A673 (cell line): ENCODE measurements around the gene ULBP1. TPM values are rescaled to one million over a fixed set of nuclear protein-coding genes. Genes with fewer than 3 reads are reported as not detected.

Experiments used
- BruUV-seq: library from RNA; stranded (reverse); fragments of 400-500 nt; replicated peaks from 2 replicates; lab custom pipeline; 2021; lab: Mats Ljungman, UMichigan
- CTCF ChIA-PET: fragments of 300-600 bp; sonication (Branson Sonifier 250); formaldehyde crosslinking; loops from one replicate; lab custom pipeline; 2022; ENCODE audit warnings: antibody characterized with exemption; lab: Charles Lee
- POLR2A ChIA-PET: fragments of 300-600 bp; sonication (Branson Sonifier 250); formaldehyde crosslinking; loops from one replicate; lab custom pipeline; 2022; ENCODE audit warnings: antibody characterized with exemption; ENCODE audit not compliant: low non-redundant PET; lab: Charles Lee
- DNase-seq: peaks from one replicate; pipeline ENCODE4 v3.0.0-alpha.2; 2015; ENCODE audit warnings: low spot score
- H3K27ac ChIP-seq: fragments of 200-600 bp; sonication (generic); 2 replicates; pipeline ENCODE4 v1.5.1; 2016; ENCODE audit warnings: mixed run types, low read depth, mild to moderate bottlenecking, mixed read lengths, antibody characterized with exemption, low read length; ENCODE audit not compliant: poor library complexity, severe bottlenecking
- H3K27me3 ChIP-seq: fragments of 200-600 bp; sonication (generic); replicated peaks from 2 replicates; pipeline ENCODE4 v1.6.1; 2017; ENCODE audit warnings: mixed run types, low read depth, mild to moderate bottlenecking, mixed read lengths, antibody characterized with exemption, low read length; ENCODE audit not compliant: insufficient read depth, poor library complexity
- H3K36me3 ChIP-seq: fragments of 200-600 bp; sonication (generic); 2 replicates; pipeline ENCODE4 v1.6.1; 2016; ENCODE audit warnings: mixed run types, mild to moderate bottlenecking, mixed read lengths, antibody characterized with exemption, low read length; ENCODE audit not compliant: insufficient read depth, poor library complexity, severe bottlenecking
- H3K4me1 ChIP-seq: fragments of 200-600 bp; sonication (generic); 2 replicates; pipeline ENCODE4 v1.6.1; 2017; ENCODE audit warnings: mixed run types, mild to moderate bottlenecking, mixed read lengths, antibody characterized with exemption, low read length; ENCODE audit not compliant: insufficient read depth, poor library complexity, severe bottlenecking
- H3K4me3 ChIP-seq: fragments of 200-600 bp; sonication (generic); 2 replicates; pipeline ENCODE4 v1.5.1; 2016; ENCODE audit warnings: low read depth, mixed run types, mild to moderate bottlenecking, mixed read lengths, low read length; ENCODE audit not compliant: poor library complexity, severe bottlenecking
- H3K9me3 ChIP-seq: fragments of 200-600 bp; sonication (generic); 2 replicates; pipeline ENCODE4 v1.6.1; 2016; ENCODE audit warnings: mixed run types, low read depth, mild to moderate bottlenecking, mixed read lengths, antibody characterized with exemption, low read length; ENCODE audit not compliant: poor library complexity, severe bottlenecking
- EZH2 ChIP-seq: fragments of 200-600 bp; sonication (generic); IDR thresholded peaks from 2 replicates; pipeline ENCODE4 v1.6.1; 2017; ENCODE audit warnings: borderline replicate concordance, low read depth, mild to moderate bottlenecking, mixed read lengths, antibody characterized with exemption, low read length; ENCODE audit not compliant: poor library complexity, severe bottlenecking
- intact Hi-C: fragments of 100-400 bp; cut with micrococcal nuclease; formaldehyde crosslinking; loops from one replicate; pipeline ENCODE4 v1.10.0; 2022; ENCODE audit not compliant: unreplicated experiment
- total RNA-seq: library from RNA; stranded (reverse); gene quantifications from 2 replicates; pipeline ENCODE4 v1.2.3, GENCODE V29; 2021
- TF ChIP-seq, protein P1 (sequence below): fragments of 300-800, 200-600 bp; sonication (generic); conservative IDR thresholded peaks from 2 replicates; pipeline ENCODE4 v1.5.1; 2017; ENCODE audit warnings: low read depth, mild to moderate bottlenecking, antibody characterized with exemption, low read length, moderate library complexity, mixed read lengths

ULBP1 gene
- total RNA-seq, 1 experiment from 2014 or later = 5.2 TPM

DNA sequence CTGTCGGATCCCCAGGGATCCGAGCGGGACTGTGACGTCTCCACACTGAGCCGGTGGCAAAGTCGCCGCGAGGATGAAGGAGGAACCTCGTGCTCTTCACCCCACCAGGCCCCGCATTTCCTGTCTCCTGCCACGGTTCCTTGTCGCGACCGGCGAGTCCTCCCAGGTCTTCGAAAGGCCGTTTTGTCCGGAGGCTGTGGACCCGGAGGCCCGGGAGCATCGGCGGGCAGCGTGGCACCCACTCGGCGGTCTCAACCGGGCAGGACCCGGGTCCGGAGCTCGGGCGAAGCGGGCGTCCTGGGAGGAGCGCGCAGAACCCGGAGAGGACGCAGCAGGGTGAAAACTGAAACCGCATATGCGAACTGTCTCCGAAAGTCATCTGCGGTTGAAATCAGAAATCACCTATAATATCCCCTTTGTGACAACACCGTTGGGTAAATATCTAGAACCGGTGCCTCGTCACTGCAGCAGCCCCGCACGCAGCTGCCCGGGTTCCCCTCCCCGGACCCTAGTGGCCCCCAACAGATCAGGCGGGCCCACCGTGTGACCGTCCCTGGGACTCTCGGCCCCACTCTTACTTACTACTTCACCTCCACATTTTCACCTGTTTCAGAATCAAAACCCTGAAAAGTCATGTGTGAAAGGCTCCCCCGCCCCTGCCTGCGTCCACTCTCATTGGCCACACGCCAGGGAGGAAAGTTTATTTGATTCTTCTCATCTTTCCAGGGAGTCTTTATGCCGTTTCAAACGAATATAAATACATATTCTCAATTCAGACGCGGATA, 25.0 kb upstream of the ULBP1 start:
- intact Hi-C loops = loop anchor here (10.0 kb wide), 2 partner anchors 396 to 456 kb away; no protein-coding TSS in a partner anchor
- Histone ChIP-seq H3K9me3 (no peaks in the 10 kb centered on the region), H3K4me1 (no peaks in the 10 kb centered on the region), H3K27ac (no peak overlapping the region), H3K36me3 (no peaks in the 10 kb centered on the region), H3K4me3 (peak overlapping the region; percentile 42), H3K27me3 (peaks cover 23% of the 10 kb centered on the region)
- no TSS peak for BruUV-seq
- TF ChIP-seq, protein P1, sequence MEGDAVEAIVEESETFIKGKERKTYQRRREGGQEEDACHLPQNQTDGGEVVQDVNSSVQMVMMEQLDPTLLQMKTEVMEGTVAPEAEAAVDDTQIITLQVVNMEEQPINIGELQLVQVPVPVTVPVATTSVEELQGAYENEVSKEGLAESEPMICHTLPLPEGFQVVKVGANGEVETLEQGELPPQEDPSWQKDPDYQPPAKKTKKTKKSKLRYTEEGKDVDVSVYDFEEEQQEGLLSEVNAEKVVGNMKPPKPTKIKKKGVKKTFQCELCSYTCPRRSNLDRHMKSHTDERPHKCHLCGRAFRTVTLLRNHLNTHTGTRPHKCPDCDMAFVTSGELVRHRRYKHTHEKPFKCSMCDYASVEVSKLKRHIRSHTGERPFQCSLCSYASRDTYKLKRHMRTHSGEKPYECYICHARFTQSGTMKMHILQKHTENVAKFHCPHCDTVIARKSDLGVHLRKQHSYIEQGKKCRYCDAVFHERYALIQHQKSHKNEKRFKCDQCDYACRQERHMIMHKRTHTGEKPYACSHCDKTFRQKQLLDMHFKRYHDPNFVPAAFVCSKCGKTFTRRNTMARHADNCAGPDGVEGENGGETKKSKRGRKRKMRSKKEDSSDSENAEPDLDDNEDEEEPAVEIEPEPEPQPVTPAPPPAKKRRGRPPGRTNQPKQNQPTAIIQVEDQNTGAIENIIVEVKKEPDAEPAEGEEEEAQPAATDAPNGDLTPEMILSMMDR = no peak
- TF ChIP-seq EZH2 = no peak
- DNase-seq = no peak
- ChIA-PET POLR2A (no interaction called here), CTCF (no interaction called here)

DNA sequence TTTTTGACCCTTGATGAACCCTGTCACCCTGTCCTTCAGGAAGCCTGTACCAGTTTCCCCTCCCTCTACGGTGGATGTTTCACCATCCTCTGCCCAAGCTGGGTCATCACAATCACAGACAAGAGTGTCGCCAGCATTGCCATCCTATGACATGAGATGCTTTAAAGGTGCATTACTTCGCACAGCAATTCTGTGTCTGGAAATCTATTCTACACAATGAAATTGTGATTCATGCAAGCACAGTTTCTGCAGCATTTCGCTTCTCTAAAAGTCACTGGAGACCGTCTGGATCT, 24.4 kb upstream of the ULBP1 start:
- ChIA-PET POLR2A (no interaction called here), CTCF (no interaction called here)
- H3K36me3 ChIP-seq = no peaks in the 10 kb centered on the region
- peaks cover 23% of the 10 kb centered on the region for H3K27me3 ChIP-seq
- no peak overlapping the region for H3K27ac ChIP-seq
- no peak overlapping the region for H3K4me3 ChIP-seq
- intact Hi-C loops = loop anchor here (10.0 kb wide), 2 partner anchors 395 to 455 kb away; no protein-coding TSS in a partner anchor
- no peak for DNase-seq
- no peaks in the 10 kb centered on the region for H3K9me3 ChIP-seq
- TF ChIP-seq, protein P1 = no peak
- TF ChIP-seq EZH2 = no peak
- BruUV-seq = no TSS peak
- H3K4me1 ChIP-seq = no peaks in the 10 kb centered on the region

DNA sequence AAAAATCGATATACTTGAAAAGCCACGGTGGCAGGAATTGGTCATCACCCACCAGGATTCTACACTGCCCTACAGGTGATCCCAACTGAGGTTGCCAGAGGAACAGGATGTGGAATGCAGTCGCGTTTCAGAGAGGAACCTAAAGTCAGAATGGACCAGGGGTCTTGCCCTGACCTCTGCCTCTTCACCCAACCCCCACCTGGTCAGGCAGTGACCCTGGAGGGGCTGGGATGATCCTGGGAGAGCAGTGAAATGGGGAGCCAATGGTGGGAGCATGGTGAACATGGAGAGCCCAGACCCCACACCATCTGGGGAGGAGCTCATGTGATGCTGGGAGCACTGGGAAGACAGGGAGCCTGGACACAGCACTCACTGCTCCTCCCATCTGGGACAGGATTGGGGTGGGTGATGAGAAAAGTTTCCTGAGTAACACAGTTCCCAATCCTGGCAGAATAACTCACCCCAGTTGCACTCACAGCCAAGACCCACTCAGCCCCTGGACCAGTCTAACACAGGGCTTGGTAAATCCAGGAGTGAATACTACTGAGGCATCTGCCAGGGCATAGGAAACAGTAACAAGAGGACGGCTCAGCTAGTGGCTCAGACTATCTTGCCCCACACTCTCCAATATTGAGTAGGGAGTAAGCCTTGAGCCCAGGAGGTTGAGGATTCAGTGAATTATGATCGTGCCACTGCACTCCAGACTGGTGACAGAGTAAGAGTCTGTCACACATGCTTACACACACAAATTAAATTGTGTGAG, 23.7 kb upstream of the ULBP1 start:
- ChIA-PET POLR2A (no interaction called here), CTCF (no interaction called here)
- Histone ChIP-seq H3K36me3 (no peaks in the 10 kb centered on the region), H3K27me3 (peaks cover 23% of the 10 kb centered on the region), H3K27ac (no peak overlapping the region), H3K9me3 (no peaks in the 10 kb centered on the region), H3K4me1 (no peaks in the 10 kb centered on the region), H3K4me3 (no peak overlapping the region)
- DNase-seq = no peak
- no TSS peak for BruUV-seq
- intact Hi-C loops = loop anchor here (10.0 kb wide), 2 partner anchors 395 to 455 kb away; no protein-coding TSS in a partner anchor
- no peak for TF ChIP-seq EZH2
- TF ChIP-seq, protein P1 = no peak
